ENCODE data around the gene MSX1. TPM values are rescaled to one million over a fixed set of nuclear protein-coding genes. Genes with fewer than 3 reads are reported as not detected.

Gene MSX1
- total RNA-seq, 2 experiments from 2014 or later: 0.16 to 2.1 TPM

GRCh38 chr4:4870576-4871241, 11.2 kb downstream of the MSX1 start:
- H3K4me1 ChIP-seq (ENCODE audit: insufficient read depth, low read length, poor library complexity, severe bottlenecking): no peaks in the 10 kb centered on the region
- H4K20me1 ChIP-seq (ENCODE audit: insufficient read depth, low read length): no peaks in the 10 kb centered on the region
- no peaks in the 10 kb centered on the region for H3K79me2 ChIP-seq (ENCODE audit: insufficient read depth, low read depth, low read length)
- POLR2A ChIA-PET: no interaction called here
- no peak overlapping the region for H3K4me3 ChIP-seq (ENCODE audit: low read depth, low read length, poor library complexity, severe bottlenecking)
- H3K4me2 ChIP-seq (ENCODE audit: low read length): no peak overlapping the region
- H2AFZ ChIP-seq (ENCODE audit: low read length): no peak overlapping the region
- intact Hi-C loops (cut with micrococcal nuclease; ENCODE audit: unreplicated experiment): no loop called here
- DNase-seq (ENCODE audit: low spot score): no peak
- H3K36me3 ChIP-seq (ENCODE audit: insufficient read depth, low read length): no peaks in the 10 kb centered on the region
- no peaks in the 10 kb centered on the region for H3K9me2 ChIP-seq (ENCODE audit: insufficient read depth, low read length)
- TF ChIP-seq CTCF (conservative IDR thresholded peaks at IDR 0.05; ENCODE audit: low read length): no peak
- no peak for TF ChIP-seq EZH2phosphoT487 (IDR thresholded peaks at IDR 0.05; ENCODE audit: borderline replicate concordance, low read depth, low read length)
- H3K9me3 ChIP-seq (ENCODE audit: low read length): no peaks in the 10 kb centered on the region
- no TSS peak for BruUV-seq (replicated peaks)
- no peak overlapping the region for H3K27ac ChIP-seq (ENCODE audit: low read depth, low read length, poor library complexity, severe bottlenecking)
- CTCF ChIA-PET (ENCODE audit: unreplicated experiment): no interaction called here

GRCh38 chr4:4871242-4871572, 11.7 kb downstream of the MSX1 start:
- Histone ChIP-seq H2AFZ (ENCODE audit: low read length) (no peak overlapping the region), H3K4me2 (ENCODE audit: low read length) (no peak overlapping the region), H3K9me3 (ENCODE audit: low read length) (no peaks in the 10 kb centered on the region), H3K27ac (ENCODE audit: low read depth, low read length, poor library complexity, severe bottlenecking) (no peak overlapping the region), H3K9me2 (ENCODE audit: insufficient read depth, low read length) (no peaks in the 10 kb centered on the region), H3K36me3 (ENCODE audit: insufficient read depth, low read length) (no peaks in the 10 kb centered on the region), H3K4me3 (ENCODE audit: low read depth, low read length, poor library complexity, severe bottlenecking) (no peak overlapping the region), H3K4me1 (ENCODE audit: insufficient read depth, low read length, poor library complexity, severe bottlenecking) (no peaks in the 10 kb centered on the region), H3K79me2 (ENCODE audit: insufficient read depth, low read depth, low read length) (no peaks in the 10 kb centered on the region), H4K20me1 (ENCODE audit: insufficient read depth, low read length) (no peaks in the 10 kb centered on the region)
- ChIA-PET POLR2A (no interaction called here), CTCF (ENCODE audit: unreplicated experiment) (no interaction called here)
- intact Hi-C loops (cut with micrococcal nuclease; ENCODE audit: unreplicated experiment): no loop called here
- TF ChIP-seq EZH2phosphoT487 (IDR thresholded peaks at IDR 0.05; ENCODE audit: borderline replicate concordance, low read depth, low read length): no peak
- TF ChIP-seq CTCF (conservative IDR thresholded peaks at IDR 0.05; ENCODE audit: low read length): no peak
- no TSS peak for BruUV-seq (replicated peaks)
- DNase-seq (ENCODE audit: low spot score): no peak

- DNase-seq (ENCODE audit: low spot score): no peak
- POLR2A ChIA-PET: no interaction called here
- no peak overlapping the region for H3K4me2 ChIP-seq (ENCODE audit: low read length)
- H3K27ac ChIP-seq (ENCODE audit: low read depth, low read length, poor library complexity, severe bottlenecking): no peak overlapping the region
- intact Hi-C loops (cut with micrococcal nuclease; ENCODE audit: unreplicated experiment): no loop called here
- BruUV-seq (replicated peaks): no TSS peak
- TF ChIP-seq CTCF (conservative IDR thresholded peaks at IDR 0.05; ENCODE audit: low read length): no peak
- no peak for TF ChIP-seq EZH2phosphoT487 (IDR thresholded peaks at IDR 0.05; ENCODE audit: borderline replicate concordance, low read depth, low read length)
- no peaks in the 10 kb centered on the region for H3K36me3 ChIP-seq (ENCODE audit: insufficient read depth, low read length)
- H3K4me1 ChIP-seq (ENCODE audit: insufficient read depth, low read length, poor library complexity, severe bottlenecking): no peaks in the 10 kb centered on the region
- no peaks in the 10 kb centered on the region for H3K9me2 ChIP-seq (ENCODE audit: insufficient read depth, low read length)
- H3K9me3 ChIP-seq (ENCODE audit: low read length): no peaks in the 10 kb centered on the region
- H4K20me1 ChIP-seq (ENCODE audit: insufficient read depth, low read length): no peaks in the 10 kb centered on the region
- no peak overlapping the region for H3K4me3 ChIP-seq (ENCODE audit: low read depth, low read length, poor library complexity, severe bottlenecking)
- H2AFZ ChIP-seq (ENCODE audit: low read length): no peak overlapping the region
- CTCF ChIA-PET (ENCODE audit: unreplicated experiment): no interaction called here
- H3K79me2 ChIP-seq (ENCODE audit: insufficient read depth, low read depth, low read length): no peaks in the 10 kb centered on the region
These were observed 12.3 kb downstream of the MSX1 start for GRCh38 chr4:4871573-4872313.
